Uterus (tissue), 4 donors: ENCODE data around the gene NSUN6. TPM values are rescaled to one million over a fixed set of nuclear protein-coding genes. Genes with fewer than 3 reads are reported as not detected.
A peak's percentile ranks its signal among the peaks of the same experiment; 100 is the strongest.
"Not testable (repeated sequence)": the region's sequence is repeated elsewhere in the genome, so short reads cannot be mapped to it uniquely, and the experiment has no call there.

Source experiments
- DNase-seq, 2 donors: peaks; one replicate each; pipeline ENCODE4 v3.0.0-alpha.2; 2019 to 2020
- H3K27ac ChIP-seq, 2 donors: fragments of 200-600 bp; sonication (generic); 1 replicate in 1 of 2; 2 replicates in 1 of 2; pipeline ENCODE4 v1.5.1; 2016 to 2018
- H3K27me3 ChIP-seq, 2 donors: fragments of 200-600 bp; sonication (generic); one replicate each; pipeline ENCODE4 v1.5.1; 2018 to 2019; ENCODE audit warnings: control low read depth in 1 of 2
- H3K36me3 ChIP-seq, 2 donors: fragments of 200-600 bp; sonication (generic); one replicate each; pipeline ENCODE4 v1.5.1; 2019; ENCODE audit warnings: control low read depth in 1 of 2
- H3K4me1 ChIP-seq, 2 donors: fragments of 200-600 bp; sonication (generic); one replicate each; pipeline ENCODE4 v1.5.1; 2018 to 2019; ENCODE audit warnings: control low read depth in 1 of 2
- H3K4me3 ChIP-seq, 2 donors: fragments of 200-600 bp; sonication (generic); 1 replicate in 1 of 2; 2 replicates in 1 of 2; pipeline ENCODE4 v1.5.1; 2018 to 2019; ENCODE audit warnings: mild to moderate bottlenecking in 1 of 2
- H3K9me3 ChIP-seq, 2 donors: fragments of 200-600 bp; sonication (generic); one replicate each; pipeline ENCODE4 v1.5.1; 2019; ENCODE audit warnings: control low read depth in 1 of 2
- CTCF ChIP-seq, 4 experiments: fragments of 200-600 bp in 2 of 4; fragments of 450-650 bp in 2 of 4; sonication (generic) in 2 of 4; IDR thresholded peaks; one replicate each; pipeline ENCODE4 v1.5.1; 2016 to 2019; ENCODE audit warnings: antibody characterized with exemption in 4 of 4, mild to moderate bottlenecking in 2 of 4, moderate library complexity in 1 of 4
- POLR2A ChIP-seq, 2 donors: fragments of 450-650 bp; IDR thresholded peaks; one replicate each; pipeline ENCODE4 v1.6.1; 2016; ENCODE audit warnings: antibody characterized with exemption in 2 of 2, mild to moderate bottlenecking in 1 of 2, moderate library complexity in 1 of 2
- intact Hi-C: fragments of 100-400 bp; cut with DNase I; formaldehyde crosslinking; loops from one replicate; pipeline ENCODE4 v1.15.1; 2023; ENCODE audit warnings: low total_unique reads
- total RNA-seq, 4 donors: library from RNA; depleted of rRNA in 3 of 4; stranded (reverse); fragments of >200 nt in 3 of 4; gene quantifications; one replicate each; pipeline versions ENCODE4 v1.1.0 to v1.2.4, GENCODE V29; 2014 to 2023
- donor health status: DM: yes; HTN: yes; CAD: no.

NSUN6 gene
- total RNA-seq, 4 donors from 2014 or later, result 8.5 to 43.3 (median 26.2) TPM

- no peak overlapping the region for H3K27ac ChIP-seq
- intact Hi-C loops, result no loop called here
- H3K4me1 ChIP-seq, result no peaks in the 10 kb centered on the region
- H3K36me3 ChIP-seq, result no peaks in the 10 kb centered on the region
- TF ChIP-seq CTCF (IDR thresholded peaks at IDR 0.05), result no peak
- no peak for TF ChIP-seq POLR2A (IDR thresholded peaks at IDR 0.05)
- no peak for DNase-seq
- H3K27me3 ChIP-seq, result no peaks in the 10 kb centered on the region
- no peaks in the 10 kb centered on the region for H3K9me3 ChIP-seq
- H3K4me3 ChIP-seq, result no peak overlapping the region
Measured at GRCh38 chr10:18653112-18653511, 1.7 kb upstream of the NSUN6 start.

GRCh38 chr10:18650404-18650997, 886 bp downstream of the NSUN6 start:
- no peak for DNase-seq
- H3K27ac ChIP-seq, result peak overlapping the region; percentile 80 to 89
- no peaks in the 10 kb centered on the region for H3K27me3 ChIP-seq
- intact Hi-C loops, result no loop called here
- TF ChIP-seq POLR2A (IDR thresholded peaks at IDR 0.05) (no peak), CTCF (IDR thresholded peaks at IDR 0.05) (no peak)
- H3K36me3 ChIP-seq, result no peaks in the 10 kb centered on the region
- H3K4me3 ChIP-seq, result peak overlapping the region; percentile 55 to 67
- no peaks in the 10 kb centered on the region for H3K9me3 ChIP-seq
- H3K4me1 ChIP-seq, result no peaks in the 10 kb centered on the region

GRCh38 chr10:18649364-18649959, 1.9 kb downstream of the NSUN6 start:
- DNase-seq, result no peak
- H3K4me3 ChIP-seq, result no peak overlapping the region
- H3K27ac ChIP-seq, result no peak overlapping the region
- intact Hi-C loops, result no loop called here
- H3K36me3 ChIP-seq, result no peaks in the 10 kb centered on the region
- H3K27me3 ChIP-seq, result no peaks in the 10 kb centered on the region
- no peaks in the 10 kb centered on the region for H3K9me3 ChIP-seq
- TF ChIP-seq POLR2A (IDR thresholded peaks at IDR 0.05) (no peak), CTCF (IDR thresholded peaks at IDR 0.05) (no peak)
- no peaks in the 10 kb centered on the region for H3K4me1 ChIP-seq

- Histone ChIP-seq H3K9me3 (no peaks in the 10 kb centered on the region), H3K4me1 (no peaks in the 10 kb centered on the region), H3K27me3 (no peaks in the 10 kb centered on the region), H3K27ac (no peak overlapping the region), H3K36me3 (no peaks in the 10 kb centered on the region), H3K4me3 (no peak overlapping the region)
- TF ChIP-seq POLR2A (IDR thresholded peaks at IDR 0.05) (no peak), CTCF (IDR thresholded peaks at IDR 0.05) (no peak)
- no peak for DNase-seq
- intact Hi-C loops, result no loop called here
Measured at GRCh38 chr10:18647945-18648344, 3.4 kb downstream of the NSUN6 start.

- Histone ChIP-seq H3K9me3 (no peaks in the 10 kb centered on the region), H3K36me3 (no peaks in the 10 kb centered on the region), H3K27ac (no peak overlapping the region), H3K4me3 (no peak overlapping the region), H3K27me3 (no peaks in the 10 kb centered on the region), H3K4me1 (no peaks in the 10 kb centered on the region)
- intact Hi-C loops, result no loop called here
- no peak for TF ChIP-seq CTCF (IDR thresholded peaks at IDR 0.05)
- TF ChIP-seq POLR2A (IDR thresholded peaks at IDR 0.05), result no peak
- DNase-seq, result no peak
Measured at GRCh38 chr10:18647151-18647550, 4.2 kb downstream of the NSUN6 start.

GRCh38 chr10:18639719-18640118, 11.7 kb downstream of the NSUN6 start:
- H3K27ac ChIP-seq, intact Hi-C loops, DNase-seq: not testable (repeated sequence)

GRCh38 chr10:18637400-18637799, 14.0 kb downstream of the NSUN6 start:
- intact Hi-C loops, H3K27me3 ChIP-seq, H3K9me3 ChIP-seq, H3K4me3 ChIP-seq, DNase-seq, H3K27ac ChIP-seq, H3K4me1 ChIP-seq, H3K36me3 ChIP-seq: not testable (repeated sequence)

More at GRCh38 chr10:18639719-18640118, 11.7 kb downstream of the NSUN6 start:
- H3K9me3 ChIP-seq, H3K27me3 ChIP-seq, H3K36me3 ChIP-seq, H3K4me1 ChIP-seq, H3K4me3 ChIP-seq: not testable (repeated sequence)
